GM12872 (cell line): Measurements from ENCODE around the gene SLC12A8.

ENCODE experiments used
- TF ChIP-seq, protein P1 (sequence below): IDR thresholded peaks from 3 replicates; pipeline ENCODE4 v1.5.1; 2011; ENCODE audit warnings: low read depth, mild to moderate bottlenecking, low read length, moderate library complexity; ENCODE audit not compliant: insufficient read depth

Gene SLC12A8

GRCh38 chr3:125206934-125207333 is 5.6 kb downstream of the SLC12A8 start:
- TF ChIP-seq, protein P1, sequence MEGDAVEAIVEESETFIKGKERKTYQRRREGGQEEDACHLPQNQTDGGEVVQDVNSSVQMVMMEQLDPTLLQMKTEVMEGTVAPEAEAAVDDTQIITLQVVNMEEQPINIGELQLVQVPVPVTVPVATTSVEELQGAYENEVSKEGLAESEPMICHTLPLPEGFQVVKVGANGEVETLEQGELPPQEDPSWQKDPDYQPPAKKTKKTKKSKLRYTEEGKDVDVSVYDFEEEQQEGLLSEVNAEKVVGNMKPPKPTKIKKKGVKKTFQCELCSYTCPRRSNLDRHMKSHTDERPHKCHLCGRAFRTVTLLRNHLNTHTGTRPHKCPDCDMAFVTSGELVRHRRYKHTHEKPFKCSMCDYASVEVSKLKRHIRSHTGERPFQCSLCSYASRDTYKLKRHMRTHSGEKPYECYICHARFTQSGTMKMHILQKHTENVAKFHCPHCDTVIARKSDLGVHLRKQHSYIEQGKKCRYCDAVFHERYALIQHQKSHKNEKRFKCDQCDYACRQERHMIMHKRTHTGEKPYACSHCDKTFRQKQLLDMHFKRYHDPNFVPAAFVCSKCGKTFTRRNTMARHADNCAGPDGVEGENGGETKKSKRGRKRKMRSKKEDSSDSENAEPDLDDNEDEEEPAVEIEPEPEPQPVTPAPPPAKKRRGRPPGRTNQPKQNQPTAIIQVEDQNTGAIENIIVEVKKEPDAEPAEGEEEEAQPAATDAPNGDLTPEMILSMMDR, result no peak

DNA sequence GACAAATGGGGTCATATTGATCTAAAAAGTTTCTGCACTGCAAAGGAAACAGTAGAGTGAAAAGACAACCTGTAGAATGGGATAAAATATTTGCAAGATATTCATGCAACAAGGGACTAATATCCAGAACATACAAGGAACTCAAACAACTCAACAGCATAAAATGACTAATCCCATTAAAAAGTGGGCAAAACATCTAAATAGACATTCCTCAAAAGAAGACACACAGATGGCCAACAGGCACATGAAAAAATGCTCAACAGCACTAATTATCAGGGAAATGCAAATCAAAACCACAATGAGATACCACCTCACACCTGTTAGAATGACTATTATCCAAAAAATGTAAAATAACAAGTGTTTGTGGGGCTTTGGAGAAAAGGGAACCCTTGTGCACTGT is 8.8 kb downstream of the SLC12A8 start:
- TF ChIP-seq, protein P1, result no peak

DNA sequence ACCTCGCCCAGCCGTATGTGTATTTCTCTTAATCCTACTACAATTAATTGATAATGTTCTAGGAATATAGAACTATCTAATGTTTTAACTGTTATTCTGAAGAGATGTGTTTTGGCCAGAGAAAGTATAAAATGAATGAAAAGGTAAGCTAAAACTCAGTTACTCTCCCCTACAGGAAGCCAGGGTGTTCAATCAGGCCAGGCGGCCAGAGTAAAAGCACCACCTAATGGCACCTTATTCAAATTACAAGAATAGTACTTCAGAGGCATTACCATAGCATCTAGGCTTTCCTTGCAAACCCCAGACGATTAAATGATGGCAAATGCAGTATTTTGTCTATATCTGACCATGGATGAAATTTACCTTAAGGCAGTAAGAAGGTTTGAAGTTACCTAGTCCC is 10.4 kb downstream of the SLC12A8 start:
- TF ChIP-seq, protein P1, result peak; percentile 56

DNA sequence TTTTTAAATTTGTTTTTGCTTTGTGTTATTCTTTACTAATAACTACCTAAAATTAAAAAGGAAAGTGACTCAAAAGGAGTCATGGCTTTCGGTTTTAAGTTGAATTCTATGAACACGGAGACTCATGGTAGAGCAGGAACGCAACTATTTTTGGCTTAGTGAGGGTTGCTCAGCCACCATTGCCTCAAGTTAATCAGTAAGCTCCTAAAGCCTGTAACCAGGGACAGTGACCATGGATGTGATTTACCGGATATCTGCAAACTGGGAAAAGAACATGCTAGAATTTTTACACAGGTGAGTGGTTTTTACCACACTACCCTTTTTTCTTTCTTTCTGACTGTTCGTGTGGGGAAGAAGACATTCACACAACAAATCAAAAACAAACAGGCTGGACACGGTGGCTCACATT is 11.8 kb downstream of the SLC12A8 start:
- TF ChIP-seq, protein P1, result no peak

DNA sequence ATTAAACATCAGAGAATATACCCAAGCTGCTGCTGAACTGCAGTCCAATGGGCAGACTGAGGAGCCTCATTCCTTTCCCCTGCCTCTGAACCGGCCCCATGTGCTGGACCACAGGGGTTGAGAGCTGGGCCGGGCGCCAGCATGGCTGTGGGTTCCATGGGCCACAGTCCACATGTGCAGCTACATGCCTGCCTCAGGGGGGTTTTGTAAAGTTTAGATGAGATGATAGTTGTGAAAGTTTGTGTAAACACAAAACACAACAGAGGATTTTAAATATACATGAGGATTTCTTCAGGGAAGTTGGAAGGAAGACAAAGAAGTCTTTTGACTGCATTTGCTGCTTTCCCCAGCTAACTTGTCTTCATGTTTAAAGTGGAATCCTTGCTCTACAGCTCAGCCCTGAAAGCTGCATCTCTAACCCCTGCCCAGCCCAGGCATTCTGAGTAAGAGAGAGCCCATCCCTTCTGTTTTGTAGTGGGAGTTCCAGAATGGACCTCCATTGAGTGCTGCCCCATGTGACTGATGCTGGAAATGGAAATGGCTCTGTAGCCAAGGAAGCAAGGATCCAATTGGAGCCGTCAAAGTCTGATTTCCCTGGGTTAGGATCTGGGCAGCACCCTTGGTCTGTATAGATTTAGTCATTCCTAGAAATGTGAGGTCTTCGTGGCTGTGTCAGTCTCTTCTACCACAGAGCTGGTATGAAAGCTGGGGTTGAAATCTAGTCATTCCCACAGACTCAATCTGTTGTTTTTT is 17.5 kb downstream of the SLC12A8 start:
- TF ChIP-seq, protein P1, result 0 out of 3 replicates have a peak, but pooled peaks have one; percentile 1

GRCh38 chr3:125194061-125194848 is 18.3 kb downstream of the SLC12A8 start:
- TF ChIP-seq, protein P1, result no peak

GRCh38 chr3:125192190-125193035 is 20.1 kb downstream of the SLC12A8 start:
- TF ChIP-seq, protein P1, result peak; percentile 65
